GM18520 (cell line): ENCODE measurements around the gene KIF18B.
"Not testable (repeated sequence)": the region's sequence is repeated elsewhere in the genome, so short reads cannot be mapped to it uniquely, and the experiment has no call there.

Source experiments
- ATAC-seq: cut with Tn5 transposase; IDR thresholded peaks from one replicate; pipeline ENCODE4 v1.9.1; 2021; ENCODE audit not compliant: unreplicated experiment

KIF18B gene

GRCh38 chr17:44970136-44970741 is 22.7 kb upstream of the KIF18B start:
- no peak for ATAC-seq

GRCh38 chr17:44969144-44969780 is 21.7 kb upstream of the KIF18B start:
- ATAC-seq: no peak

GRCh38 chr17:44968225-44969143 is 20.9 kb upstream of the KIF18B start, which contains the start of gene C1QL1:
Gene C1QL1 (minus strand): TSS chr17:44968303. CDS start chr17:44968048, 255 bp downstream.
- ATAC-seq: peak; percentile 42

GRCh38 chr17:44967907-44968224 is 20.3 kb upstream of the KIF18B start:
- ATAC-seq: no peak

- no peak for ATAC-seq
Measured at GRCh38 chr17:44967026-44967906, 19.7 kb upstream of the KIF18B start.

GRCh38 chr17:44966348-44967025 is 18.9 kb upstream of the KIF18B start:
- ATAC-seq: no peak

GRCh38 chr17:44965481-44966234 is 18.1 kb upstream of the KIF18B start:
- no peak for ATAC-seq

- ATAC-seq: no peak
Measured at GRCh38 chr17:44961921-44962350, 14.4 kb upstream of the KIF18B start.

- no peak for ATAC-seq
Measured at GRCh38 chr17:44960691-44961090, 13.1 kb upstream of the KIF18B start.

GRCh38 chr17:44959821-44960531 is 12.4 kb upstream of the KIF18B start:
- no peak for ATAC-seq

- ATAC-seq: no peak
Measured at GRCh38 chr17:44956998-44957981, 9.7 kb upstream of the KIF18B start.

- no peak for ATAC-seq
Measured at GRCh38 chr17:44955674-44956425, 8.3 kb upstream of the KIF18B start.

GRCh38 chr17:44952946-44953475 is 5.4 kb upstream of the KIF18B start:
- ATAC-seq: no peak

GRCh38 chr17:44948315-44948795 is 782 bp upstream of the KIF18B start:
- no peak for ATAC-seq

GRCh38 chr17:44945652-44946051 is 1.9 kb downstream of the KIF18B start:
- ATAC-seq: not testable (repeated sequence)

- ATAC-seq: no peak
Measured at GRCh38 chr17:44942456-44942855, 5.1 kb downstream of the KIF18B start.
